ENCODE results near the gene ADAM10.

DNA sequence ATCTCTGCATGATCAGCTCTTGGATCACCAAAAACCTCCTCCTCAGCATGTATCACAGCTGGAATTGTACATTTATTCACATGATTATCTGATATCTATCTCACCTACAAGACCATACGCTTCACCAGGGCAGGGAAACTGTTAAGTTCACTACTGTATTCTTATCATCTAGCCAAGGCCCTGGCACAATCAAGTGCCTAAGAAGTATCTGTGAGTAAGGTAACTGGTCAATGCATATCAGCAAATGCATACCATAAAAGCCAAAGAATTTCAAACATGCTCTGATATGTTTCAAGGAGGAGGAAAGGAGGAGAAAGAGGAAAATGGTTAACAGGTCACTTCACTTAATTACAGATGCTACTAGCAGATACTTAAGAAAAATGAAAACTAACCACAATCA lies 159.3 kb downstream of the ADAM10 start:
- no peak for TF ChIP-seq CTCF (IDR thresholded peaks at IDR 0.05; ENCODE audit: control extremely low read depth in 1 of 3, insufficient read depth in 1 of 3, low read depth in 1 of 3, low read length in 3 of 3)
- TF ChIP-seq HDAC6 (IDR thresholded peaks at IDR 0.05; ENCODE audit: low read depth, low read length), result no peak

All from H1 (cell line).